ENCODE data around the gene LRRK2.
A peak's percentile ranks its signal among the peaks of the same experiment; 100 is the strongest.

- no peak for TF ChIP-seq RXRA (IDR thresholded peaks at IDR 0.05)
- TF ChIP-seq CTCF (IDR thresholded peaks at IDR 0.05; ENCODE audit: low read depth, low read length, missing input control): no peak
- TF ChIP-seq ZBTB33 (IDR thresholded peaks at IDR 0.05): no peak
- no peak for TF ChIP-seq REST (IDR thresholded peaks at IDR 0.05)
- no peak for TF ChIP-seq MAX (IDR thresholded peaks at IDR 0.05)
- TF ChIP-seq EGR1 (IDR thresholded peaks at IDR 0.05; ENCODE audit: low read depth in 2 of 2): no peak
- TF ChIP-seq SP1 (IDR thresholded peaks at IDR 0.05): no peak
- TF ChIP-seq JUND (IDR thresholded peaks at IDR 0.05): peak; percentile 31 to 34
- no peak for TF ChIP-seq GABPA (IDR thresholded peaks at IDR 0.05 in 1 of 2, conservative IDR thresholded peaks at IDR 0.05 in 1 of 2)
- no peak for TF ChIP-seq TAF1 (conservative IDR thresholded peaks at IDR 0.05)
- no peak for TF ChIP-seq YY1 (IDR thresholded peaks at IDR 0.05)
- no peak for TF ChIP-seq HNF4G (IDR thresholded peaks at IDR 0.05)
Measured at GRCh38 chr12:40226705-40227104, 1.9 kb downstream of the LRRK2 start.

Measured in liver (tissue), 3 donors.